Prostate gland (tissue), 2 donors: ENCODE data around the gene AARSD1. TPM values are rescaled to one million over a fixed set of nuclear protein-coding genes. Genes with fewer than 3 reads are reported as not detected.
"Not testable (repeated sequence)": the region's sequence is repeated elsewhere in the genome, so short reads cannot be mapped to it uniquely, and the experiment has no call there.

ENCODE experiments used
- DNase-seq: peaks from one replicate; pipeline ENCODE4 v3.0.0-alpha.2; 2019; ENCODE audit warnings: low spot score
- H3K27ac ChIP-seq, 2 donors: fragments of 200-600 bp; sonication (generic); 2 replicates each; pipeline ENCODE4 v1.5.1; 2017 to 2019
- H3K27me3 ChIP-seq: fragments of 200-600 bp; sonication (generic); replicated peaks from 2 replicates; pipeline ENCODE4 v1.5.1; 2019; ENCODE audit not compliant: insufficient read depth
- H3K36me3 ChIP-seq, 2 donors: fragments of 200-600 bp; sonication (generic); 1 replicate in 1 of 2; 2 replicates in 1 of 2; pipeline versions ENCODE4 v1.5.1 to v1.8.1; 2017 to 2019
- H3K4me1 ChIP-seq: fragments of 200-600 bp; sonication (generic); replicated peaks from 2 replicates; pipeline ENCODE4 v1.5.1; 2019
- H3K4me3 ChIP-seq, 2 donors: fragments of 200-600 bp; sonication (generic); 2 replicates each; pipeline ENCODE4 v1.5.1; 2017 to 2019
- H3K9me3 ChIP-seq: fragments of 200-600 bp; sonication (generic); 2 replicates; pipeline ENCODE4 v1.5.1; 2017
- POLR2A ChIP-seq: fragments of 450-650 bp; IDR thresholded peaks from one replicate; pipeline ENCODE4 v1.6.1; 2016; ENCODE audit warnings: antibody characterized with exemption, mild to moderate bottlenecking
- POLR2AphosphoS5 ChIP-seq: sonication (generic); formaldehyde crosslinking; IDR thresholded peaks from one replicate; pipeline ENCODE4 v1.6.1; 2017; ENCODE audit warnings: antibody characterized with exemption
- WGBS: methylation state at CpG from one replicate; pipeline ENCODE4 v1.1.5; 2018; 5-methylcytosine and 5-hydroxymethylcytosine counted together
- intact Hi-C: fragments of 100-400 bp; cut with DNase I; formaldehyde crosslinking; loops from one replicate; pipeline ENCODE4 v1.14.2; 2022
- total RNA-seq, 2 donors: library from RNA; depleted of rRNA; stranded (reverse); fragments of >200 nt; gene quantifications; one replicate each; pipeline ENCODE4 v1.1.0, GENCODE V29; 2016
- TF ChIP-seq, protein P1 (sequence below), 4 experiments: fragments of 200-600 bp in 2 of 4; fragments of 450-650 bp in 2 of 4; sonication (generic) in 2 of 4; IDR thresholded peaks; 1 replicate in 3 of 4; 2 replicates in 1 of 4; pipeline ENCODE4 v1.5.1; 2016 to 2019; ENCODE audit warnings: antibody characterized with exemption in 4 of 4, mild to moderate bottlenecking in 2 of 4, moderate library complexity in 2 of 4

Gene AARSD1
- total RNA-seq, 2 donors from 2014 or later, result 34.2 to 48.4 TPM

DNA sequence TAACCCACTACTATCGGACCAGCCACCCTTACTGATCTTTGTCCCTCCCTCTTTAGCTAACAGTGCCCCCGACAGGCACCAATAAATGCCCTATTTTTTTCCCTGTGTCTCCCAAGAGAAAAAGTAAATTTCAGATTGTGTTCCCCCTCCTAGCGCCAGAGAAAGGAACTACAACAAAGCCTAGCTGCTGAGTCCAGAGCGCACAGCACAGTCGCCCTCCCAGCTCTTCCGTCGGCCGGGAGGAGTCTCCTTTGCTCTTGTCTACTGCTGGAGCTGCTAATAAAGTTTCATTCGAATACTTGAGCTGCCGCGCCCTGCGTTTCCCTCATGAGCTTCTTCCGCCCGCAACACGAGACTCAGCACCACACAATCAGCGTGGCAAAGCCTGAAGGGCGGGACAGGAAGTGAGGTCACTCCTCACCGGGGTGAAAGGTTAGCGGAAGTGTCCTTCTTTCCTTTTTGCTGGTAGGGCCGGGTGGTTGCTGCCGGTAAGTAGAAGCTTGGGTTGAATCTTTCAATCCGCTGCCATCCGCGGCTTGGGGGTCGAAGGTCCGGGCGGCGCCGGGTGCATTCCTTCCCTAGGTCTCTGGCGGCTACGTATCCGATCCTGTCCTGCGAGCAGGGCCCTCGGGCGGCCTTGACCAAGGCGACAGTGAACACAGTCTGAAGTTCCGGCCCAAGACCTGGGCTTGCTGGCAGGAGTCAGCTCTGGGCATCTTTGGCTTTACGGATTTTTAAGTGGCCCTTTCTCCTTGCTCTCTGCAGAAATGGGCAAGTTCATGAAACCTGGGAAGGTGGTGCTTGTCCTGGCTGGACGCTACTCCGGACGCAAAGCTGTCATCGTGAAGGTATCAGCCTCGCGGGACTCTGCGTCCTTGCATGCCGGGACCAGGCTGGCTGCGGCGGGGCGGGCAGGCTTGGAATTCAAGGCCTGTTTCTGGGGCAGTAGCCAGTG lies 34.0 kb upstream of the AARSD1 start, which contains the start of gene RPL27:
Gene RPL27 (plus strand): TSS at position 436 of the 955 bp plus-strand sequence. CDS start 332 bp downstream, at position 768.
- WGBS, result under 1% methylated on average over 49 of the region's 49 CpGs
- Histone ChIP-seq H3K27me3 (no peaks in the 10 kb centered on the region), H3K4me3 (peak within 1 kb of the TSS; percentile 56 to 66), H3K9me3 (no peaks in the 10 kb centered on the region), H3K4me1 (no peaks in the 10 kb centered on the region), H3K36me3 (peaks cover 0 to 12% of the 10 kb centered on the region in 2 donors), H3K27ac (peak within 1 kb of the TSS; percentile 78 to 81)
- intact Hi-C loops, result loop anchor here (2.0 to 5.0 kb wide), 2 partner anchors 17 to 151 kb away; partner anchors contain the start of genes PTGES3L and RUNDC1
- TF ChIP-seq, protein P1, sequence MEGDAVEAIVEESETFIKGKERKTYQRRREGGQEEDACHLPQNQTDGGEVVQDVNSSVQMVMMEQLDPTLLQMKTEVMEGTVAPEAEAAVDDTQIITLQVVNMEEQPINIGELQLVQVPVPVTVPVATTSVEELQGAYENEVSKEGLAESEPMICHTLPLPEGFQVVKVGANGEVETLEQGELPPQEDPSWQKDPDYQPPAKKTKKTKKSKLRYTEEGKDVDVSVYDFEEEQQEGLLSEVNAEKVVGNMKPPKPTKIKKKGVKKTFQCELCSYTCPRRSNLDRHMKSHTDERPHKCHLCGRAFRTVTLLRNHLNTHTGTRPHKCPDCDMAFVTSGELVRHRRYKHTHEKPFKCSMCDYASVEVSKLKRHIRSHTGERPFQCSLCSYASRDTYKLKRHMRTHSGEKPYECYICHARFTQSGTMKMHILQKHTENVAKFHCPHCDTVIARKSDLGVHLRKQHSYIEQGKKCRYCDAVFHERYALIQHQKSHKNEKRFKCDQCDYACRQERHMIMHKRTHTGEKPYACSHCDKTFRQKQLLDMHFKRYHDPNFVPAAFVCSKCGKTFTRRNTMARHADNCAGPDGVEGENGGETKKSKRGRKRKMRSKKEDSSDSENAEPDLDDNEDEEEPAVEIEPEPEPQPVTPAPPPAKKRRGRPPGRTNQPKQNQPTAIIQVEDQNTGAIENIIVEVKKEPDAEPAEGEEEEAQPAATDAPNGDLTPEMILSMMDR (IDR thresholded peaks at IDR 0.05), result peak; percentile 80 to 99 (median 94)
- TF ChIP-seq POLR2A, result peak; percentile 82
- peak; percentile 100 for TF ChIP-seq POLR2AphosphoS5
- DNase-seq, result peak; percentile 99

DNA sequence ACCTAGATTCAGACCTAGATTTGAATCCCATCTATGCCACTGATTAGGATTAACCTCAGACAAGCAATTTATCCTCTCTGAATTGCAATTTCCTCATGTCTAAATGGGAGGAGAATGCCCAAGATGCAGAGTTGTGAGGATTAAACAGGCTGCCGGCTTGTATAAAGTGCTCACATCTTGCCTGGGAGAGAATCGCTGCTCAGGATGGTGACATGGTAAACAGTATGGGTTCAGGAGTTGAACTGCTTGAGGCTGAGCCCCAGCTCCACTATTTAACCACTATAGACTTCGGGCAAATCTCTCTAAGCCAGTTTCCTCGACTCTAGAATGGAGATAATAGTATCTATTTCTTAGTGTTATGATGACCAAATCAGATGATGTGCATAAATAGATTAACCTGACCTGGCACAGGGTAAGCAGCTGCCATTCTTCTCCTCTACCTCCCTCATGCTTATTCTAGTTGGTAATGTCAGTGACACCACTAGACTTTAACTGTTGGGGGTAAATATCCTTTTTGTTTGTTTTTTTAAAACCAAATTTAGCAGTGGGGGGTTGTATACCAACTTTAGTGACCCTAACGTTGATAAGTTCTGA lies 33.2 kb upstream of the AARSD1 start:
- H3K36me3 ChIP-seq, result peaks cover 0 to 5% of the 10 kb centered on the region in 2 donors
- H3K27me3 ChIP-seq, result no peaks in the 10 kb centered on the region
- H3K27ac ChIP-seq, result peak overlapping the region; percentile 72 to 81
- no peaks in the 10 kb centered on the region for H3K9me3 ChIP-seq
- no peaks in the 10 kb centered on the region for H3K4me1 ChIP-seq
- TF ChIP-seq POLR2AphosphoS5 (no peak), POLR2A (no peak)
- TF ChIP-seq, protein P1 (IDR thresholded peaks at IDR 0.05), result no peak
- no peak for DNase-seq
- intact Hi-C loops, result loop anchor here (5.0 kb wide), 1 partner anchor 150 kb away; no protein-coding TSS in a partner anchor
- WGBS, result 21% methylated on average over 5 of the region's 5 CpGs
- no peak overlapping the region for H3K4me3 ChIP-seq

DNA sequence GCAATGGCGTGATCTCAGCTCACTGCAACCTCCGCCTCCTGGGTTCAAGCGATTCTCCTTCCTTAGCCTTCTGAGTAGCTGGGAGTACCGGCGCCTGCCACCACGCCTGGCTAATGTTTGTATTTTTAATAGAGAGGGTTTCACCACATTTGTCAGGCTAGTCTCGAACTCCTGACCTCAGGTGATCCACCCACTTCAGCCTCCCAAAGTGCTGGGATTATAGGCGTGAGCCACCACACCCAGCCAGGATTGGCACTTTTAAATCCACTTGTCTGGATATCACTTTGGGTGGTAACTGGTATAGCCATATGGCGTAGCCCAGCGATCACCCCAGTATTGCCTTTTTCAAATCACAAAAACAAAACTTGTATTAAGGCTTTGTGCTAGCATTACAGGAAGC lies 29.7 kb upstream of the AARSD1 start:
- H3K4me3 ChIP-seq, intact Hi-C loops: not testable (repeated sequence)

DNA sequence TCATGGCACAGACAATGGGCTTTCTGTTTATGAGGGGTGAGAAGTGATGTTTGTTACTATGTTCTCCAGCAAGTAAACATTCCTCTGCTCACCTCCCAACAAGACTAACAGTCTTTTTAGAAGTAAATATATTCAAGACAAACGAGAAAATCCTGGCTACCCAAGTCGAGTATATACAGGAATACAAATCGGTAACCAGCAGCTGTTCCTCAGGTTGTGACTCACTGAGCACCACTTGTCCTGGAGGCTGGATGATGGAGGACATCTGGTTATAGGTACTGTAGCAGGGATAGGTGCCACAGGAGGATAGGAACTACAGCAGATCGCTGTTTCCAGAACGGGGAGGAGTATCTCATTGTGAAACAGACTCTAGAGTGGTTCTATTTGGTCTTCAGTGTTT lies 28.6 kb upstream of the AARSD1 start:
- TF ChIP-seq, protein P1 (IDR thresholded peaks at IDR 0.05), result no peak
- TF ChIP-seq POLR2AphosphoS5, result peak; percentile 73
- H3K9me3 ChIP-seq, result no peaks in the 10 kb centered on the region
- DNase-seq, result peak; percentile 36
- WGBS, result 72% methylated on average over 5 of the region's 5 CpGs
- peaks cover 13 to 29% of the 10 kb centered on the region in 2 donors for H3K36me3 ChIP-seq
- H3K4me1 ChIP-seq, result peaks cover 5% of the 10 kb centered on the region
- H3K27ac ChIP-seq, result peak overlapping the region in 1 of 2 donors; percentile 57
- intact Hi-C loops, result no loop called here
- H3K4me3 ChIP-seq, result no peak overlapping the region
- H3K27me3 ChIP-seq, result no peaks in the 10 kb centered on the region

More for the DNA sequence above, 29.7 kb upstream of the AARSD1 start:
- not testable (repeated sequence) for DNase-seq, H3K9me3 ChIP-seq, H3K4me1 ChIP-seq, H3K27me3 ChIP-seq
- WGBS, result 86% methylated on average over 10 of the region's 10 CpGs
- Histone ChIP-seq H3K36me3 (peaks cover 13 to 23% of the 10 kb centered on the region in 2 donors), H3K27ac (peak overlapping the region in 1 of 2 donors; percentile 57)

DNA sequence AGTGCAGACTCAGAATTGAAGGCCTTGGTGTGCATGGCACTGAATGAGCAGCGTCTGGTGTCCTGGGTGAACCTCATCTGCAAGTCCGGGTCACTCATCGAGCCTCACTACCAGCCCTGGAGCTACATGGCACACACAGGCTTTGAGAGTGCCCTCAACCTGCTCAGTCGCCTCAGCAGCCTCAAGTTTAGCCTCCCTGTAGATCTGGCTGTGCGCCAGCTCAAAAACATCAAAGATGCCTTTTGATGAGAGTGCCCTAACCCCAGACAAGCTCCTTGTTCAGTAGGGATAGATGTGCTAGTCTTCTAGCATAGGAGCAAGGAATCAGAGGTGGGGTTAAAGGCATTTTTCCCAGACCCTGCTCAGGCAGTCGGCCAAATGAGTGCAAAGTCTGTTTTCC lies 27.2 kb upstream of the AARSD1 start:
- intact Hi-C loops, result no loop called here

More for the DNA sequence above, 27.2 kb upstream of the AARSD1 start:
- TF ChIP-seq, protein P1 (IDR thresholded peaks at IDR 0.05), result no peak
- no peak for TF ChIP-seq POLR2A
- no peak for TF ChIP-seq POLR2AphosphoS5
- H3K27ac ChIP-seq, result no peak overlapping the region
- peaks cover 11% of the 10 kb centered on the region for H3K4me1 ChIP-seq
- peaks cover 13 to 29% of the 10 kb centered on the region in 2 donors for H3K36me3 ChIP-seq
- DNase-seq, result no peak
- no peaks in the 10 kb centered on the region for H3K9me3 ChIP-seq
- H3K27me3 ChIP-seq, result no peaks in the 10 kb centered on the region
- WGBS, result 97% methylated on average over 6 of the region's 6 CpGs
- H3K4me3 ChIP-seq, result no peak overlapping the region
